ENCODE measurements around the gene CDKN2C.
"Not testable (repeated sequence)": the region's sequence is repeated elsewhere in the genome, so short reads cannot be mapped to it uniquely, and the experiment has no call there.

Gene CDKN2C

DNA sequence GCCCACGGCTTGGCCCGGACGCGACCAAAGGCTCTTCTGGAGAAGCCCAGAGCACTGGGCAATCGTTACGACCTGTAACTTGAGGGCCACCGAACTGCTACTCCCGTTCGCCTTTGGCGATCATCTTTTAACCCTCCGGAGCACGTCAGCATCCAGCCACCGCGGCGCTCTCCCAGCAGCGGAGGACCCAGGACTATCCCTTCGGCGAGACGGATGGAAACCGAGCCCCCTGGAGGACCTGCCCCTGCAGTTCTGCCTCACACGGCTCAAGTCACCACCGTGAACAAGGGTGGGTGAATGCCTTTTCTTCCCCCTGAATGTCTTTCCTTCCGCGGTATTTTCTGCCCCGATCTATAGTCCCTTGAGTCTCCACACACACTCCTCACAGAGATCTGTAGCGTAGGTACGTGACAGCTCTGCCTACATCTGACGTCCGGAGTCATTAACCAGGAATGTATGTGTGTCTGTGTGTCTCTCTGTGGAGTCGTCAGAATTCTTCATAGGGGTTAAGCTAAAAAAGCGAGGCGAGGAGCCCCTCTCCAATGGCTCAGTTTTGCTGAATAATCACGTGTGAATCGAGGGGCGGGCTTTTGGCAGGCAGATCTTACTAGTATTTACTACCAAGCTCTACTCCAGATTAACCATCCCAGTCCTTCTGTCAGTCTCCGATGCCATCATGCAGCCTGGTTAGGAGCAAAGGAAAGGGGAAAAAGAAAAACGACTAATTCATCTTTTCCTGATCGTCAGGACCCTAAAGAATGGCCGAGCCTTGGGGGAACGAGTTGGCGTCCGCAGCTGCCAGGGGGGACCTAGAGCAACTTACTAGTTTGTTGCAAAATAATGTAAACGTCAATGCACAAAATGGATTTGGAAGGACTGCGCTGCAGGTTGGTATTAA lies at the start of gene CDKN2C:
Gene CDKN2C (plus strand): TSS at position 635 of the 898 bp plus-strand sequence. CDS start 124 bp downstream, at position 759.
- peak; percentile 61 for DNase-seq

DNA sequence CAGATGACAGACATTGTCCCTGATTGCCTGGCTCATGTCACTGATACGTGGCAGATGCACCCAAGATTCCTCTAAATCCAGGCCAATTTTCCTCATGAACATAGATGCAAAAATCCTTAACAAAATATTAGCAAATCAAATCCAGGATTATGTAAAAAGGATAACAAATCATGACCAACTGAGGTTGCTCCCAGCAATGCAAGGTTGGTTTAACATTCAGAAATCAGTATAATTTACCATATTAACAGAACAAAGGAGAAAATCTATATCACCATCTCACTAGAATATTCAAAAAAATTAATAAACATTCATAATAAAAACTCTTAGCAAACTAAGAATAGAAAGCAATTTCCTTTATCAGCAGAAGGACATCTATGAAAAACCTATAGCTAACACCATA lies 49.6 kb upstream of the CDKN2C start:
- no peak for DNase-seq

DNA sequence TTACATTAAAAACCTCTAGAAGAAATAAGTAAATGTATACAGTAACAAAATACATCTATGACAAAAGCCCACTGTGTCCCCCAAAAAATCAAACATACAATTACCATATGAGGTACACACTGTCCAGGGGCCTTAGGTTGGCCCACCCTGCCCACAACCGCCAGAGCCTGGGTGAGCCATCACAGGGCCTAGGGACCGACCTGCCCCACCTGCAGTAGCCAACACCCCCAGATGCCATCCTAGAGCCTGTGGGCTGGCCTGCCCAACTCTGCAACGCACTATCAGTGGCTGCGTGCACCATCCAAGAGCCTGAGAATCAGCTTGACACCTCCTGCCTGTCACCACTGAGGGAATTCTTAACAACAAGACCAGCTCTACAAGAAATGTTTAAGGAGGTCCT lies 49.0 kb upstream of the CDKN2C start:
- no peak for DNase-seq

DNA sequence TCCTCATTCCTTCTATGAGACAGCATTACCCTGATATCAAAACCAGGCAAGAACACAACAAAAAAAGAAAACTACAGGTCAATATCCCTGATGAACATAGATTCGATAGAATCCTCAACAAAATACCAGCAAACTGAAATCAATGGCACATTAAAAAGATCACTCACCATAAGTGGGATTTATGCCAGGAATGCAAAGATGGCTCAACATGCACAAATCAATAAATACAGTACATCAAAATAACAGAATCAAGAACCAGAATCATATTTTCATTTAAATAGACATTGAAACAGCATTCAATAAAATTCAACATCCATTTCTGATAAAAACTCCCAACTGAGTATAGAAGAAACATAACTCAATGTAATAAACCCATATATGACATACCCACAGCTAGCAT lies 46.5 kb upstream of the CDKN2C start:
- DNase-seq, result no peak

DNA sequence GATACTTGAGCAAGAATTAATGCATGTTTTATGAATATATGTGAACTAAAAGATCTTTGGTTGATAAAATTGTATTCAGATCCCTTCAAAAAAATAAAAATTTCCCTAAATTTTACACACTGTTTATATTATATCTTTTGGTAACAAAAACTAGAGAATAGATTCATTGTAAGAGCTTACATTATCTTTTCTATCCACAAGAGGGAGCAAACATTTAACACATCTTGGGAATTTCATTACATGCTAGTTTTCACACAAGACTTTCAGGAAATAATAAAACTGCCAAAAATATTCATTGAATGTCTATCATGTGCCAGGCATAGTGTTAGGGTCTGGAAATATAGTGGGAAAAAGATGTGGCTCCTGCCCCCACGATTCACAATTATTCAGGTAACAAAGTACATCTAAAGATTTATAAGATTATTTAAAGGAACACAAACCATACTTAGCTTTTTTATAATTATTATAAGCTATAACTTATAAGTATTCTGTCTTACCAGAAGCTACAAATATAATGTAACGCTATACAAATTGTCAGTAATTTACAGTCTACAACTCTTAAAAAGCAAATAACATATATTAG lies 40.6 kb upstream of the CDKN2C start:
- no peak for DNase-seq

DNA sequence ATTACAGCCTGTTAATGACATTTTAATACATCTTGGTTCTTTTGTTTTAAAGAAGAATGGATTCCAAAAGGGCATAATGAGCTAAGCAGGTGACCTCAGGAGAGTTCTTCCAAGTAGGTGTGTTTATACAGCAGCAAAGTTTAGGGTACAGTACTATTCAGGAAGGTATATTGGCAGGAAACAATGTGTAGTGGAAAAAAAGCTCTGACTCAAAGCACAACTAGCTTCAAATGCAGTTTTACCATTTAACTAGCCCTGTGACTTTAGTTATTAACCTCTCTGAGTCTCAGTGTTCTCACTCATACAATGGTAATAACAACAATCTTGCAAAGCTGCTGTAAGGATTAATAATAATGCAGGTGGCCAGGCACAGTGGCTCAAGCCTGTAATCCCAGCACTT lies 39.9 kb upstream of the CDKN2C start:
- no peak for DNase-seq

DNA sequence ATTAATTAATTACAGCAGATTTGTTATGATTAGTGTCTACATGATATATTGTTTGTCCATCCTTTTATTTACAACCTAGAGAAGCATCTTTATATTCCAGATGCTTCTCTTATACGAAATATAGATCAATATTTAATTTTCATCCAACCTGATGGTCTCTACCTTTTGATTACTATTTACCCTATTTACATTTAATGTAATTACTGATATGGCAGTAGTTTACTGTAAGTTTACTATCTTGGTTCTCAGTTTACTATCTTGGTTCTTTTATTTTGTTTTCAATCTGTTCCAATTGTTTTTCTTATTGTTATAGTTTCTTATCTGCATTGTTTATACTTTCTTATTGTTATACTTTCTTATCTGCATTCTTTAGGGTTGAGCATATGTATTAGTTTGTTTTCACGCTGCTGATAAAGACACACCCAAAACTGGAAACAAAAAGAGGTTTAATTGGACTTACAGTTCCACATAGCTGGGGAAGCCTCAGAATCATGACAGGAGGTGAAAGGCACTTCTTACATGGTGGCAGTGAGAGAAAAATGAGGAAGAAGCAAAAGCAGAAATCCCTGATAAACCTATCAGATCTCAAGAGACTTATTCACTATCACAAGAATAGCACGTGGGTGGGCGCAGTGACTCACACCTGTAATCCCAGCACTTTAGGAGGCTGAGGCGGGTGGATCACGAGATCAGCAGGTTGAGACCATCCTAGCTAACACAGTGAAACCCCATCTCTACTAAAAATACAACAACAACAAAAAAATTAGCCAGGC lies 38.9 kb upstream of the CDKN2C start:
- DNase-seq, result peak; percentile 29

DNA sequence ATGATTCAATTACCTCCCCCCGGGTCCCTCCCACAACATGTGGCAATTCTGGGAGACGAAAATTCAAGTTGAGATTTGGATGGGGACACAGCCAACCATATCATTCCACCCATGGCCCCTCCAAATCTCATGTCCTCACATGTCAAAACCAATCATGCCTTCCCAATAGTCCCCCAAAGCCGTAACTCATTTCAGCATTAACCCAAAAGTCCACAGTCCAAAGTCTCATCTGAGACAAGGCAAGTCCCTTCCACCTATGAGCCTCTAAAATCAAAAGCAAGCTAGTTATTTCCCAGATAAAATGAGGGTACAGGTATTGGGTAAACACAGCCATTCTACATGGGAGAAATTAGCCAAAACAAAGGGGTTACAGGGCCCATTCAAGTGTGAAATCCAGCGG lies 38.0 kb upstream of the CDKN2C start:
- DNase-seq, result not testable (repeated sequence)

DNA sequence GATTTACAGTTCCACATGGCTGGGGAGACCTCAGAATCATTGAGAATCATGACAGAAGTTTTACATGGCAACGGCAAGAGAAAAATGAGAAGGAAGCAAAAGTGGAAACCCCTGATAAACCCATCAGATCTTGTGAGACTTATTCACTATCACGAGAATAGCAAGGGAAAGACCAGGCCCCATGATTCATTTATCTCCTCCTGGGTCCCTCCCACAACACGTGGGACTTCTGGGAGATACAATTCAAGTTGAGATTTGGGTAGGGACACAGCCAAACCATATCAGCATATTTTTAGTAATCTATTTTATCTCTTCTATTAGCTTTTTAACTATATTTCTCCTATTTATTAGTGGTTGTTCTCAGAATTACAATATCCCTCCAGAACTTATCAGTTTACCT lies 36.3 kb upstream of the CDKN2C start:
- DNase-seq, result not testable (repeated sequence)

DNA sequence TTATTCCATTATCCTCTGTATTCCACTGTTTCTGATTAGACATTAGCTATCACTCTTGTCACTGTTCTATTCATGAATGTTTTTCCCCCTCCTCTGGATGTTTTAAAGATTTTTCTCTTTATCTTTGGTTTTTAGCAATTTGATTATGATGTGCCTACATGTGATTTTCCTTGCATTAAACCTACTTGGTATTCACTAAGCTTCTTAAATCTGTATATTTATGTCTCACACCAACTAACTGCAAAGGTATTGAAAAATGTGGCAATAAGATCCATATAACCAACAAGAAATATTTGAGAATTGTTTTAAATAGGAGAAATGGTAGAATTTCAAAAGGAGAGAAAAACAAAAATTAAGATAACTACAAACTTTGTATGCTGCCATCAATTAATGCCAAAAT lies 35.2 kb upstream of the CDKN2C start:
- DNase-seq, result no peak

DNA sequence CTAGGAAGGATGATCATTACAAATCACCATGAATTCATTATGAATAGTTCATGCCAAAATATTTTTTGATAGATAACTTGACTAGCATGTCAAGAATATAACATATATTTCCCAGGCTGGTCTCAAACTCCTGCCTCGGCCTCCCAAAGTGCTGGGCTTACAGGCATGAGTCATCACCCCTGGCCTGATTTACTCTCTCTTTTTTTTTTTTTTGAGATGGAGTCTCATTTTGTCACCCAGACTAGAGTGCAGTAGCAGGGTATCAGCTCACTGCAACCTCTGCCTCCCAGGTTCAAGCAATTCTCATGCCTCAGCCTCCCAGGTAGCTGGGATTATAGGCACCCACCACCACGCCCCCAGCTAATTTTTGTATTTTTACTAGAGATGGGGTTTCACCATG lies 34.8 kb upstream of the CDKN2C start:
- not testable (repeated sequence) for DNase-seq

DNA sequence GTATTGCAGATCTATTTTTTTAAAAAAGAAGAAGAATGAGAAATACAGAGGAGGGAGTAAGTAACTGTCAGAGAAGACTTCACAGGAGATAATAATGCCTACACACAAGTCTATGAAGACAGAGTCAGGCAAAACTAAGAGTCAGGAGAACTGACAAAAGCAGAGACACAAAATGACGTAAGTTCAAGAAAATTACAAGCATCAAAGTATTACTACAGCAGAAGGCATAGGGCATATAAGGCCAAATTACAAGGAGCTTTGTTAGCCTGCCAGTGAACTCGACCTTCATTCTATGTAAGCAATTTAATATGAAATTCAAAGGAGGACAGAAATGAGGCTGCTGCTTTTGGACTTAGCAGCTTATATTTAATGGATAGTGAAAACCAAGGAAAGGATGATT lies 33.7 kb upstream of the CDKN2C start:
- DNase-seq, result no peak

DNA sequence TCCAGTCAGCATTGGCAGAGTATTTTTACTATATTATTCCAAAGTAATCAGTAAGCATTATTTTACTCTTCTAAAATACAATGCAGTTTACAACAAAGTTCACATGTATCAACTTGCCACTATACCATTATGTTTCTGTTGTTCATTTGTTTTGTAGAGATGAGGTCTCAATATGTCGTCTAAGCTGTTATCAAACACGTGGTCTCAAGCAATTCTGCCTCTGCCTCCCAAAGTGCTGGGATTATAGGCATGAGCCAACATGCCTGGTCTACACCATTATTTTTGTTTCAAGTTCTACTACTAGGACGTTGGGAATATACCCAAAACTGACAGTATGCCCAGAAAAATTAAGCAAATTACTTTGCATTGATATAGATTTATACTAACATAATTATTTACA lies 29.8 kb upstream of the CDKN2C start:
- no peak for DNase-seq

DNA sequence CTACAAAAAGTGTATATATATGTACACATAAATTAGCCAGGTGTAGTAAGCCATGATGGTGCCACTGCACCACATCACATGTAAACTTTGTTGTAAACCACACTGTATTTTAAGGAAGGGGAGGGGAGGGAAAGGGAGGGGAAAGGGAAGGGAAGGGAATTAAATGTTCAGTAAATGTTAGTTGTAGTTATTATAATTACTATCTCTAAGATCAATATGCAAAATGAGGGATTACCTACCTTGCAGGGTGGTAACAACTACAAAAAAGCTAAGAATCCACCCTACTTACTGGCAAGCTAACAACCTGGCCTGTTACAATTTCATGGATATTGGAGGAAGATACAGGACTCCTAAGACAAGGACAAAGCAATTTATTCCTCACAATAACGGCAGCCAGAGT lies 27.7 kb upstream of the CDKN2C start:
- no peak for DNase-seq

DNA sequence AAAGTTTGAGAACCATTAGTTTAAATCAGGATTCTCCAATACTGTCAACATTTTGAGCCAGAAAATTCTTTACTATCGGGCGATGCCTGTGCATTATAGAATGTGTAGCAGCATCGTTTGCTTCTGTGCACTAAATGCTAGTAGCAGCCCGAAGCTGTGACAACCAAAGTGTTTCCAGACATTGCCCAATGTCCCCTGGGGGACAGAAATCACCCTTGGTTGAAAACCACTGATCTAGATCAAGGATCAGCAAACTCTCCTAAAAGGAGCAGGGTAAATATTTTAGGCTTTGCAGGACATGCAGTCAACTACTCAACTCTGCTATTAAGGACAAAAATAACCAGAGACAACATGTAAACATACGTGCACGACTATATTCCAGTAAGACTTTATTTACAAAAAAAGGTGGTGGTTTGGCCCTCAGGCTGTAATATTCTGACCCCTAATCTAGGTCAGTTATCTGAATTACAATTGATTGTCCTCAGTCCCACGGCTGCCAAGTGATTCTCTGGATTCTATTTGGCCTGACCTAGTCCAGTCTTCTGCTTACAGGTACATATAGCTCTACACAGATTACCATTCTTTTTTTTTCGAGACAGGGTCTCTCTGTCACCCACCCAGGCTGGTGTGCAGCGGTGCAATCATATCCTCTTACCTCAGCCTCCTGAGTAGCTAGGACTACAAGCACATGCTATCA lies 20.6 kb upstream of the CDKN2C start:
- no peak for DNase-seq

DNA sequence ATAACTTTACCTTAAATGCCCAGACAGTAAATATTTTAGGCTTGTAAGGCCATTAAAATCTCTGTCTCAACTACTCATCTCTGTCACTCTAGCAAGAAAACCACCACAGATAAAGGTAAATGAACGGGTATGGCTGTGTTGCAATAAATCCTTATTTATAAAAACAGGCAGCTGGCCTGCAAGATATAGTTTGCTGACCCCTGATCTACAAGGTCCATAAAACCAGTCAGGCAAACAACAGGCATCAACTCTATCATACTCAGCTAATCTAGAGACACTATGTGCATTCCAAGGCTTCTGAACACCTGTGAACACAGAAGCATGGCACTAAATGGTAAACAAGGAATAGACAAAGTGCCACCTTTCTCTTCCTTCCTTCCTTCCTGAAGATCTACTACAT lies 19.6 kb upstream of the CDKN2C start:
- DNase-seq, result no peak

DNA sequence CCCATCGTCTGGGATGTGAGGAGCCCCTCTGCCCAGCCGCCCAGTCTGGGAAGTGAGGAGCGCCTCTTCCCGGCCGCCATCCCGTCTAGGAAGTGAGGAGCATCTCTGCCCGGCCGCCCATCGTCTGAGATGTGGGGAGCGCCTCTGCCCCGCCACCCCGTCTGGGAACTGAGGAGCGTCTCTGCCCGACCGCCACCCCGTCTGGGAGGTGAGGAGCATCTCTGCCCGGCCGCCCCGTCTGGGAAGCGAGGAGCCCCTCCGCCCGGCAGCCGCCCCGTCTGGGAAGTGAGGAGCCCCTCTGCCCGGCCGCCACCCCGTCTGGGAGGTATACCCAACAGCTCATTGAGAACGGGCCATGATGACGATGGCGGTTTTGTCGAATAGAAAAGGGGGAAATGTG lies 17.5 kb upstream of the CDKN2C start:
- DNase-seq, result not testable (repeated sequence)

DNA sequence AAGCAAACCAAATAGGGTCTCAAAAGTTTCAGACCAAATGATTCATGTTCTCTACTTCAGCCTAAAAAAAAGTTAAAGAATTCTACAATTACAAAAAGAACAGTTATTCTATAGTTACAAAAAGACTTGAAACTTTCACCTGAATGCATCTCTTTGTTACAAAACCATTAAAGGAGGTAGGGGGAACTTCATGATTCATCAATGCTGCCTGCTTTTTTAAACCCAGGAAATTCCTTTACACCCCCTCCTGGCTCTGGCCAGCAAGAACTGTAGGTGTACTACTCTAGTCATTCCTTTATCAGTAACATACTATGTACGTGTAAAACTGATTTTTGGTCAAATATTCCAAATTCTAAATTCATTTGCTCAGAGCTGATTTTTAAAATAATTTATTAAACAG lies 14.9 kb upstream of the CDKN2C start:
- no peak for DNase-seq

DNA sequence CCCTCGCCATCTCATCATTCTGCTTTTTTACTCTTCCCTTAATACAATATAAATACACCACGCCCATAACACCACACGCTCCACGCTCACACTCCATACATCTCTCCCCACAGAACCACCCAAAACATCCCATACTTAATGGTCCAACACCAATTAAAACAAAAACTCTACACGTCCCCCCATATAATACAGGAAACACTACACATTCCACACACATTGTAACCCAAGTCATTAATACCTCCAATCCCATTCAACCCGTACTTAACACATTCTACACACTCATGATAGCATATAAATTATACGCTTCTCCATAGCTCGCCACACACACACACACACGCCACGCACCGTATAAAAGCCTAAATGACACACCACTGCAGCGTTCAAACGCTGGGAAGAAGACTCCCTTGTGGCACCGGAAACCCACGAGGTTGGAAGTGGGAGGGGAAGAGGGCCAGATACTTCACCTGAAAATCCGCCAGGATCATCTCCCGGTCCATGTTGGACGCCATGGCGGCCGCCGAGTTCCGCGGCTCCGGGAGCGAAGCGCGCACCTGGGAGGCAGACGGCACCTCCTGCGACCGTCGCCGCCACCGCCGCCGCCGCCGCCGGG lies 10.6 kb upstream of the CDKN2C start:
- DNase-seq, result no peak

DNA sequence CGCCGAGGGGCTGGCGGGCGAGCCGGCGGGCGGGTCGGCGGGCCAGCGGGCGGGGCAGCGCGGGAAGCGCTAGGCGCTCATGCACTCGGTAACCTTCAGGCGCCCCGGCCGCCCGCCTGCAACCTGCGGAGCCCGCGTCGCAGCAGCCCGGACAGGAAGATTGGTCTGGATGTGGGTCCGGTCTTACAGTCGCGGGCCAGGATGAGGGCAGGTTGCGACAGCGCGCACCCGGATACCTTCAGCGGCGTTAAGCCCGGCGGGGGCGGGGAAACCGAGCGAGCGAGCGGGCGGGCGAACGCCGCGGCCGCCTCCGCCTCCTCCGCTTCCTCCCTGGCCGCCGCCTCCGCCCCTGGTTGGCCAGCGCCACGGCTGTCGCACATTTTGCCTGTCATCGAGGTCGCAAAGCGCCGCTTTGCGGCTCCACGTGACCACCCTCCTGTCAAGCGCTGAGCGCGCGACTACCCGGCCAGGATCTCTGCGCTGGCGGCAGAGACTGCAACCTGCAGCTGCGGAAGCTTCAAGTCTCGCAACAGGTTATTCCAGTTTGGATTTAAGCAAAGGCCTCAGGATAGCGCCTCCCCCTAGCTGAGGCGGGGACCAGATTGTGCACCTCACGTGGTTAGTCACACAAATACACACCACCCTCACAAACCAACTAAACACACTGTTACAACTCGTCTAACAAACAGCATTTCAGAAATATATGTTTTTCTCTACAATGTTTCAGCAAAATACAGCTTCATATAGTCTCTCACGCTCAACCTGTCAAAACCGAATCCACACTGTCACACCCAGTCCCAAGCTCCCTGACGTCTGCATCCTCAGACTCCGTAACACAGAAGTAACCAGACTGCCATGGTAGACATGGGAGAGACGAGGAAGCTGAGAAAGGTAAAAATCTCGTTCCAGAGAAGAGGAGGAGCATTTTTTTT lies 9.9 kb upstream of the CDKN2C start, which contains the start of gene FAF1:
Gene FAF1 (minus strand): TSS at position 355 of the 932 bp plus-strand sequence. CDS start 456 bp downstream, outside the sequence.
- DNase-seq, result peak; percentile 98

DNA sequence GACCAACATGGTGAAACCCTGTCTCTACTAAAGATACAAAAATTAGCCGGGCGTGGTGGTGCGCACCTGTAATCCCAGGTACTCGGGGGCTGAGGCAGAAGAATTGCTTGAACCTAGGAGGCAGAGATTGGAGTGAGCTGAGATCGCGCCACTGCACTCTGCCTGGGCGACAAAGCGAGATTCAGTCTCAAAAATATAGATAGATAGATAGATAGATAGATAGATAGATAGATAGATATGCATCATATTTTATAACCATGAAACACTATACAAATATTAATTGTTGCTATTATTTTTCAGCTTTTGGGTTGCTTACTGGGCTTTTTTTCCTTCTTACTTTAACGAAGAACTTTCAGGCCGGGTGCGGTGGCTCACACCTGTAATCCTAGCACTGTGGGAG lies 5.2 kb upstream of the CDKN2C start:
- no peak for DNase-seq
